WTC11 (cell line): ENCODE data around the gene NR2E3. TPM values are rescaled to one million over a fixed set of nuclear protein-coding genes. Genes with fewer than 3 reads are reported as not detected.

Experiments used
- ATAC-seq: fragments of 200-7000 bp; cut with Tn5 transposase; 2 replicates; pipeline ENCODE4 v1.10.0; 2021; ENCODE audit warnings: mild to moderate bottlenecking, moderate library complexity
- CTCF ChIA-PET: fragments of 300-600 bp; sonication (Branson Sonifier 250); formaldehyde crosslinking; loops from one replicate; lab custom pipeline; 2021; ENCODE audit warnings: antibody characterized with exemption; lab: Charles Lee
- POLR2A ChIA-PET: fragments of 350-600 bp; sonication (Branson Sonifier 250); formaldehyde crosslinking; loops from one replicate; lab custom pipeline; 2021; ENCODE audit warnings: antibody characterized with exemption; lab: Charles Lee
- DNase-seq: peaks from one replicate; pipeline ENCODE4 v3.0.0; 2021; ENCODE audit warnings: low spot score
- H3K27ac Mint-ChIP-seq: 2 replicates; pipeline ENCODE4 v1.8.0; 2021; ENCODE audit warnings: mixed read lengths
- H3K27me3 Mint-ChIP-seq: 2 replicates; pipeline ENCODE4 v1.8.0; 2021; ENCODE audit warnings: low read depth, mild to moderate bottlenecking, moderate library complexity, mixed read lengths
- H3K36me3 Mint-ChIP-seq: 2 replicates; pipeline ENCODE4 v1.8.0; 2021; ENCODE audit warnings: mixed read lengths
- H3K4me1 Mint-ChIP-seq: 2 replicates; pipeline ENCODE4 v1.8.0; 2022; ENCODE audit warnings: mixed read lengths
- H3K4me3 Mint-ChIP-seq: 2 replicates; pipeline ENCODE4 v1.8.0; 2021; ENCODE audit warnings: mild to moderate bottlenecking, moderate library complexity, mixed read lengths
- H3K9me3 Mint-ChIP-seq: 2 replicates; pipeline ENCODE4 v1.8.0; 2021; ENCODE audit warnings: mixed read lengths
- AFF4 ChIP-seq: sonication (generic); formaldehyde crosslinking; IDR thresholded peaks from 2 replicates; pipeline ENCODE4 v1.8.1; 2023; ENCODE audit warnings: mild to moderate bottlenecking, missing genetic modification reagents, borderline replicate concordance
- ATF2 ChIP-seq: sonication (generic); formaldehyde crosslinking; IDR thresholded peaks from 2 replicates; pipeline ENCODE4 v1.8.1; 2022; ENCODE audit warnings: low read depth, missing genetic modification reagents, borderline replicate concordance
- CDX4 ChIP-seq: fragments of 250-450 bp; sonication (Bioruptor Pico); IDR thresholded peaks from 2 replicates; pipeline ENCODE4 v1.9.0; 2021; ENCODE audit warnings: moderate library complexity, mild to moderate bottlenecking, inconsistent platforms, borderline replicate concordance
- ELF4 ChIP-seq: sonication (generic); formaldehyde crosslinking; IDR thresholded peaks from 2 replicates; pipeline ENCODE4 v1.8.1; 2022; ENCODE audit warnings: low read depth, mild to moderate bottlenecking, moderate library complexity, missing genetic modification reagents
- ERG ChIP-seq: fragments of 250-450 bp; sonication (Bioruptor Pico); IDR thresholded peaks from 2 replicates; pipeline ENCODE4 v1.8.0; 2021; ENCODE audit warnings: mild to moderate bottlenecking
- FOXP1 ChIP-seq: sonication (generic); formaldehyde crosslinking; IDR thresholded peaks from 2 replicates; pipeline ENCODE4 v1.8.0; 2022; ENCODE audit warnings: missing genetic modification reagents, mild to moderate bottlenecking, moderate library complexity, borderline replicate concordance
- FOXP4 ChIP-seq: sonication (generic); formaldehyde crosslinking; IDR thresholded peaks from 2 replicates; pipeline ENCODE4 v1.8.0; 2022; ENCODE audit warnings: mild to moderate bottlenecking, missing genetic modification reagents
- HMGA2 ChIP-seq: fragments of 250-450 bp; sonication (Bioruptor Pico); IDR thresholded peaks from 2 replicates; pipeline ENCODE4 v1.4.0; 2021; ENCODE audit warnings: mild to moderate bottlenecking, moderate library complexity
- HMGXB4 ChIP-seq: sonication (generic); formaldehyde crosslinking; IDR thresholded peaks from 2 replicates; pipeline ENCODE4 v1.8.1; 2023; ENCODE audit warnings: mild to moderate bottlenecking, moderate library complexity, missing genetic modification reagents
- JAZF1 ChIP-seq: fragments of 250-450 bp; sonication (Bioruptor Pico); IDR thresholded peaks from 2 replicates; pipeline ENCODE4 v1.9.0; 2021; ENCODE audit warnings: moderate library complexity, mild to moderate bottlenecking, inconsistent platforms
- JUN ChIP-seq: sonication (generic); formaldehyde crosslinking; IDR thresholded peaks from 2 replicates; pipeline ENCODE4 v1.8.0; 2023; ENCODE audit warnings: mild to moderate bottlenecking, missing genetic modification reagents
- MAX ChIP-seq: sonication (generic); formaldehyde crosslinking; IDR thresholded peaks from 2 replicates; pipeline ENCODE4 v1.8.0; 2022; ENCODE audit warnings: mild to moderate bottlenecking, missing genetic modification reagents
- MYBL2 ChIP-seq: sonication (generic); formaldehyde crosslinking; IDR thresholded peaks from 2 replicates; pipeline ENCODE4 v1.8.1; 2023; ENCODE audit warnings: mild to moderate bottlenecking, moderate library complexity, missing genetic modification reagents
- NR1H2 ChIP-seq: sonication (generic); formaldehyde crosslinking; IDR thresholded peaks from 2 replicates; pipeline ENCODE4 v1.9.0; 2021; ENCODE audit warnings: mild to moderate bottlenecking, moderate library complexity, missing genetic modification reagents
- OVOL2 ChIP-seq: fragments of 250-450 bp; sonication (Bioruptor Pico); IDR thresholded peaks from 2 replicates; pipeline ENCODE4 v1.9.0; 2021; ENCODE audit warnings: mild to moderate bottlenecking, borderline replicate concordance
- TCF7 ChIP-seq: sonication (generic); formaldehyde crosslinking; IDR thresholded peaks from 2 replicates; pipeline ENCODE4 v1.8.0; 2022; ENCODE audit warnings: mild to moderate bottlenecking, low read depth, missing genetic modification reagents, moderate library complexity
- TEAD1 ChIP-seq: sonication (generic); formaldehyde crosslinking; IDR thresholded peaks from 2 replicates; pipeline ENCODE4 v1.8.0; 2022; ENCODE audit warnings: mild to moderate bottlenecking, missing genetic modification reagents
- USF1 ChIP-seq: sonication (generic); formaldehyde crosslinking; IDR thresholded peaks from 2 replicates; pipeline ENCODE4 v1.8.0; 2022; ENCODE audit warnings: mild to moderate bottlenecking, missing genetic modification reagents
- ZMAT4 ChIP-seq: fragments of 250-450 bp; sonication (Bioruptor Pico); IDR thresholded peaks from 2 replicates; pipeline ENCODE4 v1.9.0; 2021; ENCODE audit warnings: mild to moderate bottlenecking
- ZNF219 ChIP-seq: sonication (generic); formaldehyde crosslinking; IDR thresholded peaks from 2 replicates; pipeline ENCODE4 v1.8.0; 2023; ENCODE audit warnings: missing genetic modification reagents, mild to moderate bottlenecking, borderline replicate concordance
- ZNF425 ChIP-seq: fragments of 250-450 bp; sonication (Bioruptor Pico); conservative IDR thresholded peaks from 2 replicates; pipeline ENCODE4 v1.9.0; 2021; ENCODE audit warnings: mild to moderate bottlenecking
- total RNA-seq: library from RNA; stranded (reverse); gene quantifications from 3 replicates; pipeline ENCODE4 v1.2.3, GENCODE V29; 2021

The NR2E3 gene
- total RNA-seq, 1 experiment from 2014 or later: 1.4 TPM

GRCh38 chr15:71817351-71817750 is 7.0 kb downstream of the NR2E3 start (continued):
- no peak for TF ChIP-seq HMGXB4
- no peak for TF ChIP-seq FOXP1 (CRISPR knock-in tag)
- no peak for TF ChIP-seq ZNF425 (CRISPR knock-in tag)

- ChIA-PET POLR2A (no interaction called here), CTCF (interaction anchor here (0.9 to 1.4 kb wide), 2 partner anchors 10 to 76 kb away, joined by 3 to 4 read pairs; partner anchors contain the start of gene NR2E3)
- ATAC-seq: no peak
- Mint-ChIP-seq H3K9me3 (peaks cover 35% of the 10 kb centered on the region), H3K4me1 (0 out of 2 replicates have a peak, but pooled peaks cover 4% of the 10 kb centered on the region), H3K36me3 (peaks cover 20% of the 10 kb centered on the region), H3K27me3 (peaks cover 2% of the 10 kb centered on the region; the same call in 1 of the 2 replicates), H3K27ac (no peak overlapping the region), H3K4me3 (no peak overlapping the region)
- DNase-seq: no peak
- TF ChIP-seq CDX4 (CRISPR knock-in tag) (no peak), MYBL2 (CRISPR knock-in tag) (no peak), TCF7 (CRISPR knock-in tag) (no peak), JAZF1 (CRISPR knock-in tag) (no peak), HMGA2 (CRISPR knock-in tag) (no peak), JUN (CRISPR knock-in tag) (no peak), ZNF219 (CRISPR knock-in tag) (no peak), ATF2 (CRISPR knock-in tag) (no peak), FOXP4 (CRISPR knock-in tag) (no peak), USF1 (CRISPR knock-in tag) (no peak), ZMAT4 (CRISPR knock-in tag) (no peak), ERG (CRISPR knock-in tag) (no peak), NR1H2 (CRISPR knock-in tag) (no peak), MAX (CRISPR knock-in tag) (no peak), ELF4 (no peak), AFF4 (no peak), OVOL2 (CRISPR knock-in tag) (no peak), TEAD1 (CRISPR knock-in tag) (no peak)
These were observed 9.8 kb downstream of the NR2E3 start for GRCh38 chr15:71820127-71820526.
